GM10248 (cell line): Measurements from ENCODE around the gene GRAP2.

Experiments used
- CTCF ChIA-PET: fragments of 300-600 bp; sonication (Branson Sonifier 250); formaldehyde crosslinking; extraction: SDS; loops from one replicate; lab custom pipeline; 2021; ENCODE audit warnings: antibody characterized with exemption; lab: Yijun Ruan, JAX
- POLR2A ChIA-PET: fragments of 350-650 bp; sonication (Branson Sonifier 250); formaldehyde crosslinking; extraction: SDS; loops from one replicate; lab custom pipeline; 2020; ENCODE audit warnings: antibody characterized with exemption; lab: Yijun Ruan, JAX
- DNase-seq: peaks from one replicate; pipeline ENCODE4 v3.0.0; 2012; ENCODE audit errors: extremely low spot score
- CTCF ChIP-seq: IDR thresholded peaks from 2 replicates; pipeline ENCODE4 v1.5.1; 2012; ENCODE audit warnings: mild to moderate bottlenecking, low read depth; ENCODE audit errors: extremely low read depth, missing control alignments, control extremely low read depth

The GRAP2 gene

DNA sequence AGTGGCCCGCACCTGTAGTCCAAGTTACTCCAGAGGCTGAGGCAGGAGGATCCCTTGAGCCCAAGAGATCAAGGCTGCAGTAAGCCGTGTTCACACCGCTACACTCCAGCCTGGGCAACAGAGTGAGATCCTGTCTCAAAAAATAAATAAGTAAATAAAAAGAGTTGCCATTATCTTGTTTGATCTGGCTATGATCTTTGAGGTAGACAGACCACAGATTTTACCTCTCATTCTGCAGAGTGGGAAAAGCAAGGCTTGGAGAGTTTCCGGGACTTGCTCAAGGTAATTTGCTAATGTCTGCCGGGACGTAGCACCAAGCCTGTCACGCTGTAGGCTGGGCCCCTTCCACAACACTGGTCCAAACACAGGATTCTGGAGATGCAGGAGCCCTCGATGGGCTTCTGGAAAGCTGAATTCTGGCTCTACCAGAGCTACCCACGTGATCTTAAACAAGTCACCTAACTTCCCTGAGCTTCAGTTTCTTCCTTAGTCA is 6.8 kb downstream of the GRAP2 start:
- TF ChIP-seq CTCF, result no peak
- POLR2A ChIA-PET, result no interaction called here
- CTCF ChIA-PET, result interaction anchor here (0.9 to 1.8 kb wide), 2 partner anchors 10 to 22 kb away, joined by 3 to 4 read pairs; no protein-coding TSS in a partner anchor
- DNase-seq, result no peak

GRCh38 chr22:39908136-39908535 is 7.3 kb downstream of the GRAP2 start:
- DNase-seq, result no peak
- ChIA-PET CTCF (interaction anchor here (0.9 to 1.8 kb wide), 2 partner anchors 10 to 21 kb away, joined by 3 to 4 read pairs; no protein-coding TSS in a partner anchor), POLR2A (interaction anchor here (0.5 kb wide), 2 partner anchors 46 to 83 kb away, joined by 3 read pairs; no protein-coding TSS in a partner anchor)
- no peak for TF ChIP-seq CTCF

GRCh38 chr22:39908737-39909136 is 7.9 kb downstream of the GRAP2 start:
- CTCF ChIA-PET, result interaction anchor here (1.8 kb wide), 1 partner anchor 9 kb away, joined by 4 read pairs; no protein-coding TSS in a partner anchor
- TF ChIP-seq CTCF, result no peak
- POLR2A ChIA-PET, result interaction anchor here (0.5 kb wide), 2 partner anchors 47 to 82 kb away, joined by 3 read pairs; no protein-coding TSS in a partner anchor

GRCh38 chr22:39910876-39911613 is 10.2 kb downstream of the GRAP2 start:
- ChIA-PET POLR2A (interaction anchor here (0.7 kb wide), 1 partner anchor 65 kb away, joined by 3 read pairs; no protein-coding TSS in a partner anchor), CTCF (interaction anchor here (0.7 to 1.6 kb wide), 4 partner anchors 14 to 32 kb away, joined by 3 to 4 read pairs (median 3); no protein-coding TSS in a partner anchor)
- DNase-seq, result no peak
- no peak for TF ChIP-seq CTCF

More at GRCh38 chr22:39908737-39909136, 7.9 kb downstream of the GRAP2 start:
- DNase-seq, result no peak

DNA sequence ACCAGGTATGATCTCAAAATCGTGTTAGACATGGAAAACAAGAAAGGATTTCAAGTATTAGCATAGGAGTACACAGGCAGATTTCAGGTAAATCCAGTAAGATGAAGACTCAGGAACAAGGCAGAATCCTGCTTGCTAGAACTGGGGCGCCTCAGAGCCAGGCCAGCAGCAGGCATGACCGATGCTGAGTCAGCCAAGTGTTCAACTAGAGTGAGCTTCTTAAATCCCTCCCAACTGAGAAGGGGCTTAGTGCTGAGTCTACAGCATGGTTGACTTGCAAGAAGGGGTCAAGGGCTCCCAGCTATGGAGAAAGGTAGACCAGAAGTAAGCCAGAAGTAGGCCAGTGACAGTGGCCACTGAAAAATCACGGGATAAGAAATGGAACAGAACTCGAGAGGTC is 12.4 kb downstream of the GRAP2 start:
- no peak for TF ChIP-seq CTCF
- DNase-seq, result no peak
- CTCF ChIA-PET, result interaction anchor here (1.5 kb wide), 2 partner anchors 14 to 20 kb away, joined by 3 to 6 read pairs; no protein-coding TSS in a partner anchor
- POLR2A ChIA-PET, result no interaction called here

DNA sequence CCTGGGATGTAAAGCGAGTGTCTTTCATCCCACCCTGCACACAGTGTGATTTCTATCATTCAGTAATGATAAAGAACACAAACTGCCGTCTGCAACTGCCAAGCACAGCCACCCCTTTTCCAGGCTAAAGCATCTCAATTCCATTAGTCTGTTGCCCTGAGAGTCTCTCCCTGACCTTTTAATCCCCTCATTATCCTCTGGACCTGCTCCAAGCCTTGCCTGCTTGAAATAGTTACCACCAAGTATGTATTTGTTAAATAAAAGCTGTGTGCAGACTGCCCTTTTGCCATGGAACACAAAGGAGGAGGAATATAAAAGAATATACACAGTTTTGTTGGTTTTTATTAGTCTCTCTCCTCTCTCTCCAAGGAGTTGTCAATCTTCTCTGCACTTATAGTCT is 13.0 kb downstream of the GRAP2 start:
- ChIA-PET CTCF (interaction anchor here (1.5 kb wide), 2 partner anchors 15 to 19 kb away, joined by 3 to 6 read pairs; no protein-coding TSS in a partner anchor), POLR2A (no interaction called here)
- TF ChIP-seq CTCF, result no peak
- DNase-seq, result no peak
